Esophagus muscularis mucosa (tissue), 4 donors: ENCODE measurements around the gene FTCDNL1. TPM values are rescaled to one million over a fixed set of nuclear protein-coding genes. Genes with fewer than 3 reads are reported as not detected.

Source experiments
- DNase-seq: peaks from one replicate; pipeline ENCODE4 v3.0.0-alpha.2; 2017; ENCODE audit errors: extremely low spot score
- H3K27ac ChIP-seq, 4 donors: fragments of 200-600 bp; sonication (generic); replicated peaks in 1 of 4; 1 replicate in 3 of 4; 2 replicates in 1 of 4; pipeline ENCODE4 v1.5.1; 2016 to 2019; ENCODE audit warnings: mild to moderate bottlenecking in 1 of 4
- H3K27me3 ChIP-seq, 4 donors: fragments of 200-600 bp; sonication (generic); one replicate each; pipeline versions ENCODE4 v1.5.1 to v1.6.0; 2016 to 2019
- H3K36me3 ChIP-seq, 4 donors: fragments of 200-600 bp; sonication (generic); one replicate each; pipeline ENCODE4 v1.5.1; 2016 to 2019
- H3K4me1 ChIP-seq, 4 donors: fragments of 200-600 bp; sonication (generic); one replicate each; pipeline ENCODE4 v1.5.1; 2016 to 2019
- H3K4me3 ChIP-seq, 4 donors: fragments of 200-600 bp; sonication (generic); 1 replicate in 2 of 4; 2 replicates in 2 of 4; pipeline ENCODE4 v1.5.1; 2016 to 2019; ENCODE audit warnings: mild to moderate bottlenecking in 4 of 4, moderate library complexity in 1 of 4
- H3K9me3 ChIP-seq, 4 donors: fragments of 200-600 bp; sonication (generic); 1 replicate in 3 of 4; 2 replicates in 1 of 4; pipeline ENCODE4 v1.5.1; 2016 to 2019
- CTCF ChIP-seq, 3 experiments: fragments of 200-600 bp in 2 of 3; fragments of 450-650 bp in 1 of 3; sonication (generic) in 2 of 3; IDR thresholded peaks; one replicate each; pipeline ENCODE4 v1.5.1; 2017 to 2019; ENCODE audit warnings: antibody characterized with exemption in 3 of 3, mild to moderate bottlenecking in 2 of 3, moderate library complexity in 1 of 3
- EP300 ChIP-seq: sonication (generic); formaldehyde crosslinking; IDR thresholded peaks from one replicate; pipeline ENCODE4 v1.6.1; 2017; ENCODE audit warnings: antibody characterized with exemption
- POLR2A ChIP-seq: fragments of 450-650 bp; IDR thresholded peaks from one replicate; pipeline ENCODE4 v1.6.1; 2017; ENCODE audit warnings: antibody characterized with exemption, moderate library complexity, mild to moderate bottlenecking, low read depth
- POLR2AphosphoS5 ChIP-seq, 2 donors: sonication (generic); formaldehyde crosslinking; IDR thresholded peaks; one replicate each; pipeline ENCODE4 v1.6.1; 2017; ENCODE audit warnings: antibody characterized with exemption in 2 of 2
- WGBS: methylation state at CpG from one replicate; pipeline ENCODE4 v1.1.5; 2018; 5-methylcytosine and 5-hydroxymethylcytosine counted together
- intact Hi-C: fragments of 100-400 bp; cut with DNase I; formaldehyde crosslinking; loops from one replicate; pipeline ENCODE4 v1.15.1; 2023
- total RNA-seq, 4 donors: library from RNA; depleted of rRNA; stranded (reverse); fragments of >200 nt; gene quantifications; one replicate each; pipeline versions ENCODE4 v1.1.0 to v1.2.1, GENCODE V29; 2016

FTCDNL1 gene
- total RNA-seq, 4 donors from 2014 or later = 1.2 to 5.3 (median 2.0) TPM

GRCh38 chr2:199848389-199849130, 2.4 kb downstream of the FTCDNL1 start:
- Histone ChIP-seq H3K27ac (no peak overlapping the region), H3K36me3 (no peaks in the 10 kb centered on the region), H3K27me3 (no peaks in the 10 kb centered on the region), H3K4me1 (peaks cover 0 to 13% (median 11%) of the 10 kb centered on the region in 4 donors), H3K4me3 (no peak overlapping the region), H3K9me3 (no peaks in the 10 kb centered on the region)
- TF ChIP-seq CTCF (IDR thresholded peaks at IDR 0.05) (no peak), POLR2A (no peak), EP300 (no peak), POLR2AphosphoS5 (IDR thresholded peaks at IDR 0.05) (no peak)
- DNase-seq = no peak
- intact Hi-C loops = no loop called here
- WGBS = 77% methylated on average over 11 of the region's 11 CpGs

- Histone ChIP-seq H3K27me3 (no peaks in the 10 kb centered on the region), H3K4me3 (no peak overlapping the region), H3K9me3 (no peaks in the 10 kb centered on the region), H3K4me1 (peaks cover 0 to 13% (median 11%) of the 10 kb centered on the region in 4 donors), H3K27ac (no peak overlapping the region), H3K36me3 (no peaks in the 10 kb centered on the region)
- WGBS = 43% methylated on average over 2 of the region's 2 CpGs
- TF ChIP-seq POLR2A = no peak
- TF ChIP-seq EP300 = no peak
- no peak for TF ChIP-seq POLR2AphosphoS5 (IDR thresholded peaks at IDR 0.05)
- TF ChIP-seq CTCF (IDR thresholded peaks at IDR 0.05) = no peak
- DNase-seq = no peak
- intact Hi-C loops = no loop called here
Measured at GRCh38 chr2:199847181-199847864, 3.7 kb downstream of the FTCDNL1 start.

GRCh38 chr2:199842631-199843395, 8.2 kb downstream of the FTCDNL1 start:
- WGBS = 84% methylated on average over 3 of the region's 3 CpGs
- Histone ChIP-seq H3K36me3 (peaks cover 0 to 7% (median 2%) of the 10 kb centered on the region in 4 donors), H3K4me1 (no peaks in the 10 kb centered on the region), H3K4me3 (no peak overlapping the region), H3K27me3 (no peaks in the 10 kb centered on the region), H3K9me3 (no peaks in the 10 kb centered on the region), H3K27ac (no peak overlapping the region)
- no peak for DNase-seq
- TF ChIP-seq EP300 = no peak
- no peak for TF ChIP-seq POLR2A
- TF ChIP-seq CTCF (IDR thresholded peaks at IDR 0.05) = no peak
- TF ChIP-seq POLR2AphosphoS5 (IDR thresholded peaks at IDR 0.05) = no peak
- intact Hi-C loops = no loop called here

GRCh38 chr2:199841409-199841808, 9.6 kb downstream of the FTCDNL1 start:
- no peak for TF ChIP-seq POLR2A
- no peak for TF ChIP-seq CTCF (IDR thresholded peaks at IDR 0.05)
- no peak for TF ChIP-seq POLR2AphosphoS5 (IDR thresholded peaks at IDR 0.05)
- TF ChIP-seq EP300 = no peak
- Histone ChIP-seq H3K9me3 (no peaks in the 10 kb centered on the region), H3K4me1 (no peaks in the 10 kb centered on the region), H3K36me3 (peaks cover 0 to 7% (median 2%) of the 10 kb centered on the region in 4 donors), H3K27ac (no peak overlapping the region), H3K4me3 (no peak overlapping the region), H3K27me3 (no peaks in the 10 kb centered on the region)
- WGBS = 65% methylated on average over 1 of the region's 1 CpG
- intact Hi-C loops = no loop called here
- no peak for DNase-seq
